Activated CD4-positive, alpha-beta memory T cell treated with anti-CD3 and anti-CD28 coated beads, Interleukin-2, amount 10 ng/mL, durations not matched to agents 7 days and 5 days (primary cell): ENCODE data around the gene PNPLA4. TPM values are rescaled to one million over a fixed set of nuclear protein-coding genes. Genes with fewer than 3 reads are reported as not detected.

Source experiments
- CTCF ChIA-PET: fragments of 350-600 bp; sonication (Branson Sonifier 250); formaldehyde crosslinking; loops from one replicate; lab custom pipeline; 2021; ENCODE audit warnings: antibody characterized with exemption, inconsistent platforms; lab: Charles Lee
- POLR2A ChIA-PET: fragments of 350-600 bp; sonication (Branson Sonifier 250); formaldehyde crosslinking; loops from one replicate; lab custom pipeline; 2021; ENCODE audit warnings: antibody characterized with exemption; lab: Charles Lee
- DNase-seq: peaks from one replicate; pipeline ENCODE4 v3.0.0-alpha.2; 2020
- H3K27ac Mint-ChIP-seq: one replicate; pipeline ENCODE4 v1.8.0; 2021; ENCODE audit warnings: mild to moderate bottlenecking, mixed read lengths
- H3K27me3 Mint-ChIP-seq: one replicate; pipeline ENCODE4 v1.8.0; 2021; ENCODE audit warnings: mixed read lengths
- H3K36me3 Mint-ChIP-seq: one replicate; pipeline ENCODE4 v1.8.0; 2021; ENCODE audit warnings: low read depth, mixed read lengths
- H3K4me1 Mint-ChIP-seq: one replicate; pipeline ENCODE4 v1.8.0; 2021; ENCODE audit warnings: mixed read lengths
- H3K4me3 Mint-ChIP-seq: one replicate; pipeline ENCODE4 v1.8.0; 2021; ENCODE audit warnings: mild to moderate bottlenecking, mixed read lengths
- H3K9me3 Mint-ChIP-seq: one replicate; pipeline ENCODE4 v1.8.0; 2021; ENCODE audit warnings: mixed read lengths
- total RNA-seq, 2 experiments: library from RNA; stranded (reverse); gene quantifications; one replicate each; pipeline ENCODE4 v1.2.3, GENCODE V29; 2021

PNPLA4 gene, protein sequence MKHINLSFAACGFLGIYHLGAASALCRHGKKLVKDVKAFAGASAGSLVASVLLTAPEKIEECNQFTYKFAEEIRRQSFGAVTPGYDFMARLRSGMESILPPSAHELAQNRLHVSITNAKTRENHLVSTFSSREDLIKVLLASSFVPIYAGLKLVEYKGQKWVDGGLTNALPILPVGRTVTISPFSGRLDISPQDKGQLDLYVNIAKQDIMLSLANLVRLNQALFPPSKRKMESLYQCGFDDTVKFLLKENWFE
- 1 to 10 TPM; 4.3 to 4.5 TPM for total RNA-seq

GRCh38 chrX:7927259-7928167 is at the start of gene PNPLA4:
PNPLA4 (minus strand) TSS chrX:7927413; CDS start chrX:7926119, 1,294 bp downstream.
- Mint-ChIP-seq H3K4me1 (peaks cover 16% of the 10 kb centered on the region), H3K27ac (peak within 1 kb of the TSS; percentile 91), H3K4me3 (peak within 1 kb of the TSS; percentile 84), H3K9me3 (no peaks in the 10 kb centered on the region), H3K27me3 (no peaks in the 10 kb centered on the region), H3K36me3 (no peaks in the 10 kb centered on the region)
- CTCF ChIA-PET: interaction anchor here (1.1 kb wide), 1 partner anchor 9 kb away, joined by 3 read pairs; no protein-coding TSS in a partner anchor
- POLR2A ChIA-PET: interaction anchor here (0.8 kb wide), 1 partner anchor 780 kb away, joined by 3 read pairs; the partner anchor contains the start of gene STS
- peak; percentile 83 for DNase-seq

DNA sequence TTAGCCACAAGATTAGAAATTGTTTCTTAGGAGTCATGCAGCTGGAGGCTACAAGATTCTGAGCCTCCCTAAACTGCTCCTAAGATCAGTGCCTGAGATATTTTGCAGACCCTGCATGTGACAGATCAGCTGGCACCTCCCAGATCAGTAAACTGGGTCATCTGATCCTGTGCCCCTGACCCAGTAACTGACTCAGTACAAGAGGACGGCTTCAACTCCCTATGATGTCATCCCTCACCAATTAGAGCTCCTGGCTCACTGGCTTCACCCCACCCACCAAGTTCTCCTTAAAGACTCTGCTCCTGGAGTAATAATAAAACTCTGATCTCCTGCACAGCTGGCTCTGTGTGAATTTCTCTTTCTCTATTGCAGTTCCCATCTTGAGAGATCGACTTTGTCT is 45.4 kb upstream of the PNPLA4 start:
- H3K9me3 Mint-ChIP-seq: peaks cover 2% of the 10 kb centered on the region
- no peaks in the 10 kb centered on the region for H3K4me1 Mint-ChIP-seq
- ChIA-PET POLR2A (no interaction called here), CTCF (no interaction called here)
- no peaks in the 10 kb centered on the region for H3K36me3 Mint-ChIP-seq
- no peak overlapping the region for H3K27ac Mint-ChIP-seq
- no peaks in the 10 kb centered on the region for H3K27me3 Mint-ChIP-seq
- no peak for DNase-seq
- no peak overlapping the region for H3K4me3 Mint-ChIP-seq

GRCh38 chrX:7970428-7970827 is 43.2 kb upstream of the PNPLA4 start:
- Mint-ChIP-seq H3K27me3 (no peaks in the 10 kb centered on the region), H3K27ac (no peak overlapping the region), H3K9me3 (peaks cover 2% of the 10 kb centered on the region), H3K36me3 (no peaks in the 10 kb centered on the region), H3K4me3 (no peak overlapping the region), H3K4me1 (no peaks in the 10 kb centered on the region)
- ChIA-PET CTCF (no interaction called here), POLR2A (no interaction called here)
- no peak for DNase-seq

DNA sequence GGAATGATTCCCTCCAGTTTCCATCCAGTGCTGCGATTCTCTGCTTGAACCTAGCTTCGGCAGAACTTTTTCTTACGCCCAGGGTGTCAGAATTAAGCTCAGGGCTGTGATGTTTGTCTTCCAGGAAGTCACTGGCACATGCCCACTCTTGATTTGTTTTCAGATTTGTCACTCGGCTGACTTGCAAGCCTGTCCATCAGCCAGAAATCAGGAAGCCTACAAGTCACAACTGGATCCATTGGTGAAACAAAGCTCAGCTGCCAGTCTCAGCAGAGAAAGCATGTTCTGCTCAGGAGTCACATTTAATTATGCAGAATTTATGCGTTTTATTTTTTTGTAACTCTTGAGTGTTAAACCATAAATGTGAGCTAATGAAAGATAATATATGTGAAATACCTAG is 38.2 kb upstream of the PNPLA4 start:
- CTCF ChIA-PET: no interaction called here
- Mint-ChIP-seq H3K27me3 (no peaks in the 10 kb centered on the region), H3K4me1 (no peaks in the 10 kb centered on the region), H3K4me3 (no peak overlapping the region), H3K27ac (no peak overlapping the region), H3K9me3 (peaks cover 2% of the 10 kb centered on the region), H3K36me3 (no peaks in the 10 kb centered on the region)
- DNase-seq: no peak
- POLR2A ChIA-PET: no interaction called here

GRCh38 chrX:7960246-7960645 is 33.0 kb upstream of the PNPLA4 start:
- H3K9me3 Mint-ChIP-seq: no peaks in the 10 kb centered on the region
- no peaks in the 10 kb centered on the region for H3K4me1 Mint-ChIP-seq
- DNase-seq: no peak
- no peaks in the 10 kb centered on the region for H3K36me3 Mint-ChIP-seq
- no peaks in the 10 kb centered on the region for H3K27me3 Mint-ChIP-seq
- H3K4me3 Mint-ChIP-seq: no peak overlapping the region
- CTCF ChIA-PET: no interaction called here
- POLR2A ChIA-PET: no interaction called here
- H3K27ac Mint-ChIP-seq: no peak overlapping the region

GRCh38 chrX:7953446-7953845 is 26.2 kb upstream of the PNPLA4 start:
- Mint-ChIP-seq H3K4me1 (no peaks in the 10 kb centered on the region), H3K36me3 (no peaks in the 10 kb centered on the region), H3K27me3 (no peaks in the 10 kb centered on the region), H3K9me3 (no peaks in the 10 kb centered on the region), H3K27ac (no peak overlapping the region), H3K4me3 (no peak overlapping the region)
- CTCF ChIA-PET: no interaction called here
- POLR2A ChIA-PET: no interaction called here
- no peak for DNase-seq

DNA sequence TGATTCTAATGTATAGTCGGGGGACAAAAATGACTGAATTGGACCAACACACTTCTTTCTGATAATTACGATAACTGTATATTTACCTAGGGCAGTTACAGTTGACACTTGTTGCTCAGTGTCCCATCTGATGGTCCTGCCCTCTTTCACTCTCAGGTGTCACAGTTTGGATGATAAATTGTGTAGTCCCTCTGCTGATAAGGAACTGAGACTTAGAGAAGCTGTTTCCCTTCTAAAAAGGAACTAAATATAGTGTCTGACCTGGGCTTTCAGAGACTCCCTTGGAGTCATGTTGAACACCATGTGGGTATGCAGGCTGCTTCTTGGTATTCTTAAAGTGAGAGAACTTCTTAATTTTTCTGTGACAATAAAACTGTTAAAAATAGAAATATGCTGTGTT is 23.7 kb upstream of the PNPLA4 start:
- no peaks in the 10 kb centered on the region for H3K9me3 Mint-ChIP-seq
- DNase-seq: no peak
- POLR2A ChIA-PET: no interaction called here
- no peaks in the 10 kb centered on the region for H3K27me3 Mint-ChIP-seq
- CTCF ChIA-PET: no interaction called here
- no peak overlapping the region for H3K4me3 Mint-ChIP-seq
- no peaks in the 10 kb centered on the region for H3K4me1 Mint-ChIP-seq
- H3K36me3 Mint-ChIP-seq: no peaks in the 10 kb centered on the region
- no peak overlapping the region for H3K27ac Mint-ChIP-seq

GRCh38 chrX:7948483-7948882 is 21.3 kb upstream of the PNPLA4 start:
- Mint-ChIP-seq H3K4me3 (no peak overlapping the region), H3K4me1 (no peaks in the 10 kb centered on the region), H3K27me3 (no peaks in the 10 kb centered on the region), H3K36me3 (no peaks in the 10 kb centered on the region), H3K27ac (no peak overlapping the region), H3K9me3 (no peaks in the 10 kb centered on the region)
- POLR2A ChIA-PET: no interaction called here
- no peak for DNase-seq
- CTCF ChIA-PET: no interaction called here

DNA sequence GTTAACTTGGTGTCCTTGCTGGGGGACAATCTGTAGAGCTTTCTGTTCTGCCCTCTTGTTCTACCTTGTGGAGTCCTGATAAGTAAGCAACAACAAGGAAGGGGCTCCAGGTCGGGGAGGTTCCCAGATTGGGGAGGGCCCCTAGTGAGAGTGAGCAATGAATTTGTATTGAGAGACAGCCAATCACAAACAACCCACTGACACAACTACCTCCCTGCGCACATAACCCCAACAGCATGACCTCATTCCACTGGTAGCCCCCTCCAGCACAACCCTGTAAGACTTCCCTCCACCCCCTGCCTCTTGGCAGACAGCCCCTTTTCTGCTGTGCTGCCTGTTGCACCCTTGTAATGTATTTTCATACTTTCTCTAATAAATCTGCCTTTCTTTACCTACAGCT is 19.7 kb upstream of the PNPLA4 start:
- Mint-ChIP-seq H3K36me3 (no peaks in the 10 kb centered on the region), H3K4me1 (no peaks in the 10 kb centered on the region), H3K9me3 (no peaks in the 10 kb centered on the region), H3K27ac (no peak overlapping the region), H3K27me3 (no peaks in the 10 kb centered on the region), H3K4me3 (no peak overlapping the region)
- no peak for DNase-seq
- CTCF ChIA-PET: no interaction called here
- POLR2A ChIA-PET: no interaction called here

- no peaks in the 10 kb centered on the region for H3K9me3 Mint-ChIP-seq
- no peaks in the 10 kb centered on the region for H3K4me1 Mint-ChIP-seq
- H3K4me3 Mint-ChIP-seq: no peak overlapping the region
- H3K27ac Mint-ChIP-seq: no peak overlapping the region
- ChIA-PET POLR2A (no interaction called here), CTCF (no interaction called here)
- DNase-seq: no peak
- H3K36me3 Mint-ChIP-seq: no peaks in the 10 kb centered on the region
- H3K27me3 Mint-ChIP-seq: no peaks in the 10 kb centered on the region
These were observed 16.5 kb upstream of the PNPLA4 start for GRCh38 chrX:7943600-7944245.

DNA sequence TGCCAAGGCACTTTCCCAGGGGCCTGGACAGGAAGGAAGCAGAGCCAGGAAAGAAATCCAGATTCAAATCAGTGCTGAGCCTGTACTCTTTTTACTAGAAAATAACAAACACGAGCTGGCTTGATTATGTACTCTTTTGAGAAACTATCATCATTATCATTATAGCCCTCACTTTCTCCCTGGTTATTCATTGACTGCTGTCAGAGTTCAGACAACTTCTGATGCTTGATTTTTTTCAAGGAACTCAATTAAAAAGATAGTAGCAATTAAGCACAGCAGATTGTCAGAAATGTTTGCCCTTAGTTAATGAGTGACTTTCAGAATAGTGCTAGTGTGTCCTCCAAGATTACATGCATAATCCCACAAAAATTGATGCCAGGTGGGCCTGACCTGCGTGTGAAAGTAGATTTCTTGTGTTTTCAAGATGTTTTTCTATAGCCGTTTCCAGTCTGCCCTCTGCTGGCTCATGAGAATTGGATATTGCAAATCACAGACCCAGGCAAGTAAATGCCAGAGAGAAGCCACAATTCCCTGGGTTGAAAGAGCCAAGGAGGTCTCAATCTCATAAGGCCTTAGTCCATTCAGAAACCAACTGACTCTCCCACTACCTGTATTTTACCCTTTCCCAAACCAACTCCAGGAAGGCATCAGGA is 14.3 kb upstream of the PNPLA4 start:
- Mint-ChIP-seq H3K27ac (no peak overlapping the region), H3K9me3 (no peaks in the 10 kb centered on the region), H3K27me3 (no peaks in the 10 kb centered on the region), H3K36me3 (no peaks in the 10 kb centered on the region), H3K4me3 (no peak overlapping the region), H3K4me1 (no peaks in the 10 kb centered on the region)
- POLR2A ChIA-PET: no interaction called here
- DNase-seq: no peak
- CTCF ChIA-PET: no interaction called here

- no peaks in the 10 kb centered on the region for H3K36me3 Mint-ChIP-seq
- H3K27me3 Mint-ChIP-seq: no peaks in the 10 kb centered on the region
- H3K4me1 Mint-ChIP-seq: peaks cover 1% of the 10 kb centered on the region
- H3K4me3 Mint-ChIP-seq: no peak overlapping the region
- no peaks in the 10 kb centered on the region for H3K9me3 Mint-ChIP-seq
- CTCF ChIA-PET: no interaction called here
- no peak for DNase-seq
- POLR2A ChIA-PET: no interaction called here
- no peak overlapping the region for H3K27ac Mint-ChIP-seq
These were observed 6.8 kb upstream of the PNPLA4 start for GRCh38 chrX:7934026-7934425.

GRCh38 chrX:7926914-7927258 is 327 bp downstream of the PNPLA4 start:
- Mint-ChIP-seq H3K36me3 (no peaks in the 10 kb centered on the region), H3K4me1 (peaks cover 16% of the 10 kb centered on the region), H3K27me3 (no peaks in the 10 kb centered on the region), H3K27ac (peak overlapping the region; percentile 16), H3K4me3 (peak overlapping the region; percentile 84), H3K9me3 (no peaks in the 10 kb centered on the region)
- POLR2A ChIA-PET: no interaction called here
- DNase-seq: no peak
- CTCF ChIA-PET: no interaction called here
